ENCODE measurements around the gene ROR1. TPM values are rescaled to one million over a fixed set of nuclear protein-coding genes. Genes with fewer than 3 reads are reported as not detected.

ROR1 gene
- total RNA-seq, 1 donor from 2014 or later, result 6.7 TPM

GRCh38 chr1:63799820-63800219, 26.0 kb downstream of the ROR1 start:
- no peak overlapping the region for H3K27ac Mint-ChIP-seq (ENCODE audit: unreplicated experiment)
- peaks cover 2% of the 10 kb centered on the region for H3K4me1 Mint-ChIP-seq (ENCODE audit: unreplicated experiment)

GRCh38 chr1:63802109-63802508, 28.3 kb downstream of the ROR1 start:
- DNase-seq (ENCODE audit: low spot score), result no peak
- no peak for TF ChIP-seq CTCF (IDR thresholded peaks at IDR 0.05; ENCODE audit: unreplicated experiment)
- Mint-ChIP-seq H3K4me1 (ENCODE audit: unreplicated experiment) (peaks cover 2% of the 10 kb centered on the region), H3K27ac (ENCODE audit: unreplicated experiment) (no peak overlapping the region), H3K27me3 (ENCODE audit: unreplicated experiment) (no peaks in the 10 kb centered on the region), H3K9me3 (ENCODE audit: unreplicated experiment) (no peaks in the 10 kb centered on the region), H3K4me3 (ENCODE audit: unreplicated experiment) (no peak overlapping the region), H3K36me3 (ENCODE audit: low read depth, unreplicated experiment) (no peaks in the 10 kb centered on the region)

More at GRCh38 chr1:63799820-63800219, 26.0 kb downstream of the ROR1 start:
- no peak for TF ChIP-seq CTCF (IDR thresholded peaks at IDR 0.05; ENCODE audit: unreplicated experiment)
- H3K4me3 Mint-ChIP-seq (ENCODE audit: unreplicated experiment), result no peak overlapping the region
- H3K27me3 Mint-ChIP-seq (ENCODE audit: unreplicated experiment), result peaks cover 4% of the 10 kb centered on the region
- no peaks in the 10 kb centered on the region for H3K36me3 Mint-ChIP-seq (ENCODE audit: low read depth, unreplicated experiment)
- no peak for DNase-seq (ENCODE audit: low spot score)
- H3K9me3 Mint-ChIP-seq (ENCODE audit: unreplicated experiment), result no peaks in the 10 kb centered on the region

- Mint-ChIP-seq H3K27ac (ENCODE audit: unreplicated experiment) (no peak overlapping the region), H3K27me3 (ENCODE audit: unreplicated experiment) (peaks cover 2% of the 10 kb centered on the region), H3K9me3 (ENCODE audit: unreplicated experiment) (no peaks in the 10 kb centered on the region), H3K4me3 (ENCODE audit: unreplicated experiment) (no peak overlapping the region), H3K36me3 (ENCODE audit: low read depth, unreplicated experiment) (no peaks in the 10 kb centered on the region), H3K4me1 (ENCODE audit: unreplicated experiment) (no peaks in the 10 kb centered on the region)
- TF ChIP-seq CTCF (IDR thresholded peaks at IDR 0.05; ENCODE audit: unreplicated experiment), result no peak
- no peak for DNase-seq (ENCODE audit: low spot score)
These were observed 31.1 kb downstream of the ROR1 start for GRCh38 chr1:63804829-63805484.

- Mint-ChIP-seq H3K4me3 (ENCODE audit: unreplicated experiment) (no peak overlapping the region), H3K4me1 (ENCODE audit: unreplicated experiment) (peaks cover 10% of the 10 kb centered on the region), H3K27ac (ENCODE audit: unreplicated experiment) (no peak overlapping the region), H3K9me3 (ENCODE audit: unreplicated experiment) (no peaks in the 10 kb centered on the region), H3K36me3 (ENCODE audit: low read depth, unreplicated experiment) (no peaks in the 10 kb centered on the region), H3K27me3 (ENCODE audit: unreplicated experiment) (peaks cover 4% of the 10 kb centered on the region)
- no peak for DNase-seq (ENCODE audit: low spot score)
- TF ChIP-seq CTCF (IDR thresholded peaks at IDR 0.05; ENCODE audit: unreplicated experiment), result no peak
These were observed 33.2 kb downstream of the ROR1 start for GRCh38 chr1:63807046-63807445.

- Mint-ChIP-seq H3K36me3 (ENCODE audit: low read depth, unreplicated experiment) (peaks cover 4% of the 10 kb centered on the region), H3K9me3 (ENCODE audit: unreplicated experiment) (no peaks in the 10 kb centered on the region), H3K27me3 (ENCODE audit: unreplicated experiment) (peaks cover 4% of the 10 kb centered on the region), H3K27ac (ENCODE audit: unreplicated experiment) (no peak overlapping the region), H3K4me3 (ENCODE audit: unreplicated experiment) (no peak overlapping the region), H3K4me1 (ENCODE audit: unreplicated experiment) (peaks cover 10% of the 10 kb centered on the region)
- TF ChIP-seq CTCF (IDR thresholded peaks at IDR 0.05; ENCODE audit: unreplicated experiment), result no peak
- DNase-seq (ENCODE audit: low spot score), result no peak
These were observed 37.2 kb downstream of the ROR1 start for GRCh38 chr1:63810936-63811469.
